Measurements from ENCODE around the gene NTMT2. TPM values are rescaled to one million over a fixed set of nuclear protein-coding genes. Genes with fewer than 3 reads are reported as not detected.

The NTMT2 gene
- total and polyA plus RNA-seq, 9 of the 15 experiments (the other 6 are each of a cell fraction or from before 2014, with no cell fraction given), result not detected

- TF ChIP-seq PBX2 (CRISPR knock-in tag; IDR thresholded peaks at IDR 0.05; ENCODE audit: low read depth) (no peak), PBX2 (tag; conservative IDR thresholded peaks at IDR 0.05; ENCODE audit: low read depth) (peak; percentile 89), TFAM (CRISPR knock-in tag; conservative IDR thresholded peaks at IDR 0.05) (no peak), CREBBP (IDR thresholded peaks at IDR 0.05; ENCODE audit: low read depth, low read length) (no peak)
Observed at GRCh38 chr1:170196490-170197236, 50.9 kb downstream of the NTMT2 start (continued).

- WGBS (ENCODE audit: insufficient coverage, low coverage, missing lambda C conversion rate), result 0% methylated on average over 1 of the region's 1 CpG
- no TSS peak for BruUV-seq (replicated peaks)
- FAIRE-seq, result no peak
Observed at GRCh38 chr1:170198090-170198489, 52.3 kb downstream of the NTMT2 start.

More at GRCh38 chr1:170198090-170198489, 52.3 kb downstream of the NTMT2 start:
- DNase-seq (ENCODE audit: extremely low read depth in 1 of 4, low spot score in 3 of 4) (no peak), ATAC-seq (no peak)
- H3K4me1 ChIP-seq (replicated peaks in 1 of 2; ENCODE audit: control insufficient read depth in 2 of 2, insufficient read depth in 2 of 2, low read length in 2 of 2), result no peaks in the 10 kb centered on the region
- no peak overlapping the region for H3K9ac ChIP-seq (ENCODE audit: insufficient read depth in 1 of 2, low read depth in 2 of 2, low read length in 2 of 2)
- H3K79me2 ChIP-seq (ENCODE audit: control insufficient read depth, insufficient read depth, low read length), result no peaks in the 10 kb centered on the region
- H3K36me3 ChIP-seq (ENCODE audit: control insufficient read depth, insufficient read depth, low read length), result no peaks in the 10 kb centered on the region
- TF ChIP-seq DMBX1 (CRISPR knock-in tag; IDR thresholded peaks at IDR 0.05; ENCODE audit: borderline replicate concordance) (no peak), KLF1 (tag; IDR thresholded peaks at IDR 0.05) (no peak), ATF4 (CRISPR knock-in tag; IDR thresholded peaks at IDR 0.05) (no peak), DIDO1 (tag; IDR thresholded peaks at IDR 0.05; ENCODE audit: low read depth) (no peak), E2F8 (IDR thresholded peaks at IDR 0.05; ENCODE audit: low read depth, partially characterized antibody) (no peak), STAG1 (CRISPR knock-in tag; IDR thresholded peaks at IDR 0.05; ENCODE audit: borderline replicate concordance) (no peak), GATAD2A (IDR thresholded peaks at IDR 0.05) (no peak), MCM3 (IDR thresholded peaks at IDR 0.05) (no peak), NR3C1 (CRISPR knock-in tag; IDR thresholded peaks at IDR 0.05) (no peak)
- intact Hi-C loops (cut with micrococcal nuclease), result no loop called here
- H3K4me3 ChIP-seq, result no peak overlapping the region
- no peak overlapping the region for H2AFZ ChIP-seq (ENCODE audit: low read depth, low read length)
- H3K27me3 ChIP-seq (ENCODE audit: control insufficient read depth in 2 of 2, insufficient read depth in 2 of 2, low read length in 2 of 2), result no peaks in the 10 kb centered on the region
- no peak overlapping the region for H3K4me2 ChIP-seq (ENCODE audit: insufficient read depth, low read length)
- H4K20me1 ChIP-seq (replicated peaks; ENCODE audit: control insufficient read depth, insufficient read depth, low read length), result no peaks in the 10 kb centered on the region
- in situ Hi-C loops (cut with MboI), result no loop called here
- H3K9me1 ChIP-seq (ENCODE audit: control insufficient read depth, insufficient read depth, low read length), result no peaks in the 10 kb centered on the region
- no peaks in the 10 kb centered on the region; the same call in 1 of the 2 replicates for H3K9me3 ChIP-seq (replicated peaks; ENCODE audit: control insufficient read depth, insufficient read depth, low read depth, low read length)
- ChIA-PET POLR2A (no interaction called here), CTCF (ENCODE audit: low intra/inter-chr PET ratio) (no interaction called here)
- H3K27ac ChIP-seq (ENCODE audit: extremely low read depth, low read depth, low read length), result no peak overlapping the region
